Measurements from ENCODE around the gene ZMIZ1.

GRCh38 chr10:79126351-79127080 lies 57.8 kb downstream of the ZMIZ1 start:
- TF ChIP-seq POLR2A (IDR thresholded peaks at IDR 0.05; ENCODE audit: extremely low read depth, insufficient read length), result no peak
- TF ChIP-seq CTCF (IDR thresholded peaks at IDR 0.05; ENCODE audit: low read depth, low read length), result no peak
- TF ChIP-seq MAX (IDR thresholded peaks at IDR 0.05; ENCODE audit: low read depth, low read length), result no peak

Measured in NB4 (cell line).